ENCODE measurements around the gene PHF2.

PHF2 gene

GRCh38 chr9:93633492-93634221 is 57.3 kb downstream of the PHF2 start:
- H3K36me3 ChIP-seq: peaks cover 84% of the 10 kb centered on the region
- no peak for TF ChIP-seq CTCF (IDR thresholded peaks at IDR 0.05)

GRCh38 chr9:93634311-93635185 is 58.2 kb downstream of the PHF2 start:
- Histone ChIP-seq H3K4me1 (ENCODE audit: control insufficient read depth in 1 of 2, insufficient read depth in 1 of 2, low read depth in 1 of 2, low read length in 1 of 2) (no peaks in the 10 kb centered on the region), H3K4me3 (ENCODE audit: low read depth in 1 of 2, low read length in 1 of 2) (no peak overlapping the region), H3K9me3 (no peaks in the 10 kb centered on the region), H3K27me3 (no peaks in the 10 kb centered on the region), H3K27ac (no peak overlapping the region), H3K36me3 (peaks cover 82% of the 10 kb centered on the region)
- no peak for TF ChIP-seq CTCF (IDR thresholded peaks at IDR 0.05)

More at GRCh38 chr9:93633492-93634221, 57.3 kb downstream of the PHF2 start:
- no peak overlapping the region for H3K27ac ChIP-seq
- no peak overlapping the region for H3K4me3 ChIP-seq (ENCODE audit: low read depth in 1 of 2, low read length in 1 of 2)
- H3K27me3 ChIP-seq: no peaks in the 10 kb centered on the region
- H3K9me3 ChIP-seq: no peaks in the 10 kb centered on the region
- no peaks in the 10 kb centered on the region for H3K4me1 ChIP-seq (ENCODE audit: control insufficient read depth in 1 of 2, insufficient read depth in 1 of 2, low read depth in 1 of 2, low read length in 1 of 2)

GRCh38 chr9:93635186-93636107 is 59.1 kb downstream of the PHF2 start:
- Histone ChIP-seq H3K4me1 (ENCODE audit: control insufficient read depth in 1 of 2, insufficient read depth in 1 of 2, low read depth in 1 of 2, low read length in 1 of 2) (no peaks in the 10 kb centered on the region), H3K27me3 (no peaks in the 10 kb centered on the region), H3K36me3 (peaks cover 75% of the 10 kb centered on the region), H3K27ac (no peak overlapping the region), H3K9me3 (no peaks in the 10 kb centered on the region), H3K4me3 (ENCODE audit: low read depth in 1 of 2, low read length in 1 of 2) (no peak overlapping the region)
- TF ChIP-seq CTCF (IDR thresholded peaks at IDR 0.05): no peak

- Histone ChIP-seq H3K4me3 (ENCODE audit: low read depth in 1 of 2, low read length in 1 of 2) (no peak overlapping the region), H3K36me3 (peaks cover 69% of the 10 kb centered on the region), H3K9me3 (no peaks in the 10 kb centered on the region), H3K27ac (no peak overlapping the region), H3K27me3 (no peaks in the 10 kb centered on the region), H3K4me1 (ENCODE audit: control insufficient read depth in 1 of 2, insufficient read depth in 1 of 2, low read depth in 1 of 2, low read length in 1 of 2) (no peaks in the 10 kb centered on the region)
- TF ChIP-seq CTCF (IDR thresholded peaks at IDR 0.05): no peak
Observed at GRCh38 chr9:93636172-93636661, 59.8 kb downstream of the PHF2 start.

- H3K36me3 ChIP-seq: peaks cover 68% of the 10 kb centered on the region
- no peak overlapping the region for H3K4me3 ChIP-seq (ENCODE audit: low read depth in 1 of 2, low read length in 1 of 2)
- H3K9me3 ChIP-seq: no peaks in the 10 kb centered on the region
- no peaks in the 10 kb centered on the region for H3K27me3 ChIP-seq
- no peak for TF ChIP-seq CTCF (IDR thresholded peaks at IDR 0.05)
- no peaks in the 10 kb centered on the region for H3K4me1 ChIP-seq (ENCODE audit: control insufficient read depth in 1 of 2, insufficient read depth in 1 of 2, low read depth in 1 of 2, low read length in 1 of 2)
- no peak overlapping the region for H3K27ac ChIP-seq
Observed at GRCh38 chr9:93636667-93637066, 60.3 kb downstream of the PHF2 start.
